DLD1 (cell line): ENCODE data around the gene SKI.

Experiments
- in situ Hi-C: cut with HindIII; loops from 2 replicates; pipeline ENCODE4 v1.10.0; 2017; ENCODE audit warnings: low sequenced_read_pairs

The SKI gene

GRCh38 chr1:2226525-2227345, 1.4 kb upstream of the SKI start:
- in situ Hi-C loops, result no loop called here

GRCh38 chr1:2227346-2228156, 568 bp upstream of the SKI start:
- in situ Hi-C loops, result no loop called here

GRCh38 chr1:2228694-2229036, 546 bp downstream of the SKI start:
- in situ Hi-C loops, result no loop called here

- in situ Hi-C loops, result no loop called here
These were observed 1.1 kb downstream of the SKI start for GRCh38 chr1:2229037-2229864.

GRCh38 chr1:2229911-2230731, 2.0 kb downstream of the SKI start:
- in situ Hi-C loops, result no loop called here

- in situ Hi-C loops, result no loop called here
These were observed 2.8 kb downstream of the SKI start for GRCh38 chr1:2230781-2231531.

- in situ Hi-C loops, result no loop called here
These were observed 3.6 kb downstream of the SKI start for GRCh38 chr1:2231532-2232254.

GRCh38 chr1:2232255-2232915, 4.3 kb downstream of the SKI start:
- in situ Hi-C loops, result no loop called here

GRCh38 chr1:2232916-2233438, 4.9 kb downstream of the SKI start:
- in situ Hi-C loops, result no loop called here

GRCh38 chr1:2233468-2233867, 5.3 kb downstream of the SKI start:
- in situ Hi-C loops, result no loop called here

- in situ Hi-C loops, result no loop called here
These were observed 6.1 kb downstream of the SKI start for GRCh38 chr1:2233997-2234761.

GRCh38 chr1:2234762-2235113, 6.6 kb downstream of the SKI start:
- in situ Hi-C loops, result no loop called here

GRCh38 chr1:2235300-2235998, 7.3 kb downstream of the SKI start:
- in situ Hi-C loops, result no loop called here

GRCh38 chr1:2236695-2237677, 8.9 kb downstream of the SKI start:
- in situ Hi-C loops, result no loop called here

- in situ Hi-C loops, result no loop called here
These were observed 9.7 kb downstream of the SKI start for GRCh38 chr1:2237773-2238172.
